GM19452 (cell line): Measurements from ENCODE around the gene TYW1B.
"Not testable (repeated sequence)": the region's sequence is repeated elsewhere in the genome, so short reads cannot be mapped to it uniquely, and the experiment has no call there.

Experiments
- ATAC-seq: cut with Tn5 transposase; IDR thresholded peaks from one replicate; pipeline ENCODE4 v1.9.1; 2021; ENCODE audit not compliant: unreplicated experiment

Gene TYW1B

DNA sequence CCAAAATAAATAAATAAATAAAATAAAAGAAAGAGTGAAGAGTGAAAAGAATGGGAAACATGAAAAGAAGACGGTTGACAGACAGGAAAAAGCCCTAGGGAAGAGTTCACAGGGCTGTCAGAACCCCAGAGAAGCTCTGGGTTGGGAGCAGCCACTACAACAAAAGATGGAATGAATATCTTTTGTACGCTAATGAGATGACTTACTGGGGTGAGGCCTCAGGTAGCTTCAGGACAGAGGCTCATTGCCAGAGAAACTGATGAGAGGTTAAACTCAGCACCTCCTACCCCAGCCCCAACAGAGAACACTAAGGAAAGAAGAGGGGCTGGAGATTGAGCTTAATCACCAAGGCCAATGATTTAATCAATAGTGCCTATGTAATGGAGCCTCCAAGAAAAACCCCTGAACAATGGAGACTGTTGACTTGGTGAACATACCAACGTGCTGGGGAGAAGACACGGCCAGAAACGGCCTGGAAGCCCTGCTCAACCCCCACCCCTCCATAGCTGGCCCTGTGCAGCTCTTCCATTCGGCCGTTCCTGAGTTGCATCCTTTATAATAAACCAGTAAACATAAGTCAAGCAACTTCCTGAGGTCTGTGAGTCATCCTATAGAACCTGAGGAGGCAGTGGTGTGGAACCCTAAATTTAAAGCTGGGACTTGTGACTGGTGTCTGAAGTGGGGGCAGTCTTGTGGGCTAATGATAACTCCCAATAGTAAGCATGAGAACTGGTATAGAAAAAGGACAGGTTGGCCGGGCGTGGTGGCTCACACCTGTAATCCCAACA lies 11.4 kb downstream of the TYW1B start:
- not testable (repeated sequence) for ATAC-seq

DNA sequence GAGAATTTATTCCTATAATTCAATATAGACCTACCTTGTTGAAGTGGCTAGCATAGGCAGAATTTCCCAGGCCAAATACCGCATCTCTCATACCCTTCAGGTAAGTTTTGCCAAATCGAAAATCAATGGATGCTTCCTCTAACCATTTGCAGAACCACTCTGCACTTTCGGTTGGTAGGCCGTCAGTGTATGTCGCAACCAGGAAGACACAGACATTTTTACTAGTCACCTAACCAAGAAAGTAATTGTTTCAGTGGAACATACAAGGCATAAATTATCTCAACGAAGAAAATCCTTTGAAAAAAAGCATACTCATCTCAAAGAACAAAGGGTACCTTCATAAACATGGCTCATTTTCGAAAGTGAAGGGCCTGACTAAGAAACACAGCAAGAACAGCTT lies 17.6 kb downstream of the TYW1B start:
- ATAC-seq: not testable (repeated sequence)

DNA sequence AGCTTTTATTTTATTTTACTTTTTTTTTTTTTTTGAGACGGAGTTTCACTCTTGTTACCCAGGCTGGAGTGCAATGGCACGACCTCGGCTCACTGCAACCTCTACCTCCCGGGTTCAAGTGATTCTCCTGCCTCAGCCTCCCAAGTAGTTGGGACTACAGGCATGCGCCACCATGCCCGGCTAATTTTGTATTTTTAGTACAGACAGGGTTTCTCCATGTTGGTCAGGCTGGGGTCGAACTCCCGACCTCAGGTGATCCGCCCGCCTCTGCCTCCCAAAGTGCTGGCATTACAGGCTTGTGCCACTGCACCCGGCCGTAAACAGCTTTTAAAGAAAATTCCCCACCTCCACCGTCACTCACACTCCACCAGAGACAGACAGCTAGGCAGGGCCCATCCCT lies 19.5 kb downstream of the TYW1B start:
- not testable (repeated sequence) for ATAC-seq

DNA sequence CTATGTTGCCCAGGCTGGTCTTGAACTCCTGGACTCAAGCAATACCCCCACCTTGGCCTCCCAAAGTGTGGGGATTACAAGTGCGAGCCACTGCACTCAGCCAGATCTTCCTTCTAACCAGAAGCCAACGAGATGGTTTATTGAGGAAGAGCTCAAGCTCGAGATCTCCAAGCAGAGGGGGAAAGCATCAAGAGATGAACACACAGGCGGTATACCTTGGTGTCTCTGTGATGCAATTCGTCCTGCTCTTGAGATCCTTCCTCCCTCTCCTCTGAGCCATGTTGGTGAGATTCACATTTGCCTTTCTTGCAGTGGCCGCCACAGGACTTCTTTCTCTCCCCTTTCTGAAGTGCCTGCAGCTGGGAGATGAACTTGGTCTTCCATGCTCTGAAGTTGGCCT lies 21.1 kb downstream of the TYW1B start:
- ATAC-seq: not testable (repeated sequence)

DNA sequence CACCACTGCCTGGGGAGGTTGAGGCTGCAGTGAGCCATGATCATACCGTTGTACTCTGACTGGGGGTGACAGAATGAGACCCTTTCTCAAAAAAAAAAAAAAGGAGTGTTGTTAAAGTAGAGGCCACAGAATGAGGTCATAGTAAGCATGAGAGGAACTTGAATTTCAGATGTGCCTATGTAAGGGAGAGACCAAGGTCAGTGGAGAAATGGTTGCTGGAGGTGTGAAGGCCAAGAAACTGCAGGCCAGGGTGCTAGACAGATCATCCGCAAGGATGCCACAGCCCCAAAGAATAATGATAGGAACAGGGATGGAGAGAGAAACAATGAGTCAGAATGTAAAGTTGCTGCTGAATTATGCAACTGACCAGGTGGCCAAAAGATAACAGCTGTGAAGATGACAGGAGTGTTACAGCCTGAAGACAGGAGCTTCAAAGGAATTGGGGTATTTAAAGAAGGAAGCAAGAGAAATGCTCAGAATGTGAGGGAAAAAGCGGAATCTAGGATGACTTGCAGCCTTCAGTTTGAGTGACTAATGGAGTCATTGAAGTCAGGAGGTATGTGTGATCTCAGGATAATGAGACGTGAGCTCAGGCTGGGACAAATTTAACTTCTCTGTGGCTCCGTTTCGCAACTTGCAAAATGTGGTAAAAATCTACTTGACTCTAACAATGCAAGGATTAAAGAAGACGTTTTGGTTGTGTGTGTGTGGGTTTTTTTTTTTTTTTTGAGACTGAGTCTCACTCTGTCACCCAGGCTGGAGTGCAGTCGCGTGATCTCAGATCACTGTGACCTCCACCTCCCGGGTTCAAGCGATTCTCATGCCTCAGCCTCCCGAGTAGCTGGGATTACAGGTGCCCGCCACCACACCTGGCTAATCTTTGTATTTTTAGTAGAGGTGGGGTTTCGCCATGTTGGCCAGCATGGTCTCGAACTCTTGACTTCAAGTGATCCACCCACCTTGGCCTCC lies 22.2 kb downstream of the TYW1B start:
- no peak for ATAC-seq

DNA sequence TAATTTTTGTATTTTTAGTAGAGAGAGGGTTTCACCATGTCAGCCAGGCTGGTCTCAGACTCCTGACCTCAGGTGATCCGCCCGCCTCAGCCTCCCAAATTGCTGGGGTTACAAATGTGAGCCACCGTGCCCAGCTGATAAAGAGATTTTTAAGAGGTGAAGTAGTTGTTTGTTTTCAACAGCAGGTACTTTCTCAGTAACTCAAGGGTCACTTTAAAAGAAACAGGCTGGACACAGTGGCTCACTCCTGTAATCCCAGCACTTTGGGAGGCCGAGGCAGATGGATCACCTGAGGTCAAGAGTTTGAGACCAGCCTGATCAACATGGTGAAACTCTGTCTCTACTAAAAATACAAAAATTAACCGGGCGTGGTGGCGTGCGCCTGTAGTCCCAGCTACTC lies 24.2 kb downstream of the TYW1B start:
- ATAC-seq: not testable (repeated sequence)

DNA sequence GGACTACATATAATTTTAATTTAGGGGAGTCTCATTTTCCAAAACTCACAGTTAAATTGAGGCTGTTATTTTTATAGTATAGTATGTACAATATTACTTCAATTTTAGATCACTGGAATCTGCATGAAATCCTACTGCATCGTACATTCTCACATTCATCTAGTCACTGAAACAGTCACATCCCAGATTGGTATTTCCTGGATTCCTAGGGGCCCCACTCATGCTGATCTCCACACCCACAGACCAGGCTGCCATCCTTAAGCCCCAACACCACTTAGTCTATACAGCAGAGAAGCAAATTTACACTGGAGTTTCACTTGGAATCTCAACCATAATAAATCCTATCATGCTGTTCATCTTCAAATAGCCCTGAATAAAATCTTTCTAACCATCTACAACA lies 26.4 kb downstream of the TYW1B start:
- ATAC-seq: not testable (repeated sequence)

DNA sequence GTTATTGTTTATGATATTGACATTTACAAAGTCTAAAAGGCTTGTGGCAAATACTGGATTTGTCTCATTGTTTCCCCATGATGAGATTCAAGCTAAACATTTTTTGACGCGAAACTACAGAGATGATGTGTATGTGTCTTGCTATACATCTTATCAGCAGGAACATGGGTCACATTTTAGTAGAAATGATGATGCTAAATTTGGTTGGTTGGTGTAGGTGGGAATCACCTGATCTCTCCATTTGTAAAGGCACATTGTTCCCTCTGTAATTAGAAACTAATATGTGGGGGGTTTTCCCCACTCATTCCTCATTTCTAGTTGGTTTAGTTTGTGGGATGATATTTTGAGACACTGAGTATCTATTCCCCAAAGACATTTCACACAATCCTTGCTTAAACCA lies 32.6 kb downstream of the TYW1B start:
- ATAC-seq: not testable (repeated sequence)

DNA sequence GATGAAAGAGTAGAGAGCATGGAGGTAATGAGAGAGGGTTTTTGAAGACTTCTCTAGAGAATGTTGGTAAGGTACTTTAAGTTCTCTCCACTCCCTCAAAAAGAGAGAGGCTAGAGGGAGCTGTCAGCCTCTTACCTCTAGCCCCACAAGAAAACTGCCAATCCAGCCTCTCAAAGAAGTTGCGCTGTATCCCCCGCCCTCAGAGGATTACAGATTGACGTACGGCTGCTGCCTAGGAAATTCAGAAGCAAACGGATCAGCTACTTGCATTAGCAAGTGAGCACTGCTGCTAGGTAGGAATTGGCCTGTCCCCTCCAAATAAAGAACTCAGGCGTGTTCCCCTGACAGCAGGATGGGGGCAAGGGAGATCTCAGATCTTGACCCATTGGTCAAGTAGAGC lies 34.2 kb downstream of the TYW1B start:
- no peak for ATAC-seq

DNA sequence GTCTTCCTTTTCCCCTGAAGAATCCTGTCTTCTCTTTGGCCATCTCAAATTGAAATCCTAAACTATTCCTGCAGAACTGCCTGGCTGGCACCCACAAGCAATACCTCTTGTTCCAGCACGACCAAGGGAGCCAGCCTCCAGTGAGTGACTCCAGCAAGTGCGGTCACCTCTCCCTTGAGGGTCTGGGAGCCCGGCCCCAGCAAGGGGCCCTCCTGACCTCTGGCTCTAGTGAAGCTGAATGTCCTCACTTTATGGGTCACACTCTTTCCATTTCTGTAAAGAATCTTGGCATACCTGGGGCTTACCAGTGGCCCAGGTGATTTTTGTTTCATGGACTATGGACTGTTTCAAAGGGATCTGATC lies 37.3 kb downstream of the TYW1B start:
- not testable (repeated sequence) for ATAC-seq

DNA sequence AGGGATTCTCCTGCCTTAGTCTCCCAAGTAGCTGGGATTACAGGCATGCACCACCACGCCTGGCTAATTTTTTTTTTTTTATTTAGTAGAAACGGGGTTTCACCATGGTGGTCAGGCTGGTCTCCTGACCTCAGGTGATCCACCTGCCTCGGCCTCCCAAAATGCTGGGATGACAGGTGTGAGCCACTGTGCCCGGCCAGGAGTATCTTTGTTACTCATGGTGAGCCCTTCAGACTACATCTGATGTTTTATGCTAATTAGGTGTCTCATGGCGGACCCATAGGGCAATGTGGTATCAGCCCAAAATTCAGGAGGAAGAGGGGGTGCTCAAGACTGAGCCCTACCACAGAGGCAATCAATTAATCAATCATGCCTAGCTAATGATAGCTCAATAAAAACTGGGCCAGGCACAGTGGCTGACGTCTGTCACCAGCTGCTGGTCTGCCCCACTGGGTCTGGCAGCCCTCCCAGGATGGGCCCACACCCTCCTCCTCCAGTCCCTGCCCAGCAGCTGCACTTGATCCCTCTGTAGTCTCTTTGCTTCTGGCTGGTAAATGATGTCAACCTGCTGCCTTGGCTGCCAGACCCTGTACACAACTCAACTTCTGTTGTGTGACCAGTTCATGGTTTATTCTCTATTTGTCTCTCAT lies 37.8 kb downstream of the TYW1B start:
- ATAC-seq: not testable (repeated sequence)

DNA sequence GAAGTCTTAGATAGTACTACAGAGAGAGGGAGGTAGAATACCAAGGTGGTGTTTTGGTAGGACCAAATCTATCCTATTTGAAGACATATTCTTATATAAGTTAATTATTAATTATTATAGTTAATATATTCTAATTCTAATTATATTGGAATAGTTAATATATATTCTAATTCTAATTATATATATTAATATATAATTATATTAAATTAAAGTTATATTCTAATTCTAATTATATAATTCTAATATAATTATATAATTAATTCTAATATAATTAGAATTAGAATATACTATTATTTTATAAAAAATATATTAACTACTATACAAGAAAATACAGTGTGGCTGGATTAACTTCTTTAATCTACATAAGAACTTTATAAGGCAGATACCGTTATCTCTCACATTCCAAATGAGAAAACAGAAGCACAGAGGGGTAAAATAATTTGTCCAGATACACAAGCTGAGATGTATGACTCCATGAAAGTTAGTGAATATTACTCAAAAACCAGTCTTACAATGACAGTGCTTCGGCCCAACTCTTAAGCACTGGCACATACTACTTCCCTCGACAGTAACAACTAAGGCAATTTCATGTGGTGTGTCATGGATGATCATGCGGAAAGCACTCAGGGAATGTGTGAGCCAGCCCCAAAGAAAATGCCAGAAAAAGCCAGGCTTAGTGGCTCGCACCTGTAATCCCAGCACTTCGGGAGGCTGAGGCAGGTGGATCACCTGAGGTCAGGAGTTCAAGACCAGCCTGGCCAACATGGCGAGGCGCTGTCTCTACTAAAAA lies 42.6 kb downstream of the TYW1B start:
- no peak for ATAC-seq

DNA sequence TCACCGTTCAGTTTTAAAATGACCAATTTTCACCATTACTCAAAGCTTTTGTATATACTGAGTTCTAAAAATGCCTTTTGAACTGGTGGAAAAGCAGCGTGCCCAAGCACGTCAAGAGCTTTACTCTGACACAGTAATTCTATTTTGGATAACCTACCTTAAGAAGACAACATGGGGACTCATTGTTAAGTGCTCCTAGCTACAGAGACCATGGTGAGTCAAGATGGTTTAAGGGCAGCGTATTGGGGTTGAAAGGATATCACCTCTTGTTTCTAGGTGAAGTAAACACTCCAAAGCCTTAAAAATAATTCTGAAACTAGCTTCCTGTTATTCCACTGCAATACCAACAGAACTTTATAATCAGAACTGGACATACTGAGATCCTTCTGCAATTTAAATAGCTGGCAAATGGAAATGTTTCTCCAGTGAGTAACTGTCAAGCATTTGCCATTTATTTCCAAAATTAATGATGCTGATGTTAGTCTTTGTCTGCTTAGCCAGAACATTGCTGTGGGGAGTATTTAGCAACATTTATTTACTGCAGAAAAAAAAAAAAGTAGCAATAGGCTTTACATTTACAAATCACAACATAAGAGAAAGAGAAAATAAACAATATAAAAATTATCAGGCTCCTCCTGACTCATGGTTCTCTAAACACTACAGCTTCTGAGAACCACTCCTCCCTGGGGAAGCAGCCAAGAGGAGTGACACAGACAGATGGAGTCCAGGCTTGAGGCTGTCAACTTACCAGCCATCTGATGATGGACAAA lies 44.2 kb downstream of the TYW1B start:
- ATAC-seq: not testable (repeated sequence)

DNA sequence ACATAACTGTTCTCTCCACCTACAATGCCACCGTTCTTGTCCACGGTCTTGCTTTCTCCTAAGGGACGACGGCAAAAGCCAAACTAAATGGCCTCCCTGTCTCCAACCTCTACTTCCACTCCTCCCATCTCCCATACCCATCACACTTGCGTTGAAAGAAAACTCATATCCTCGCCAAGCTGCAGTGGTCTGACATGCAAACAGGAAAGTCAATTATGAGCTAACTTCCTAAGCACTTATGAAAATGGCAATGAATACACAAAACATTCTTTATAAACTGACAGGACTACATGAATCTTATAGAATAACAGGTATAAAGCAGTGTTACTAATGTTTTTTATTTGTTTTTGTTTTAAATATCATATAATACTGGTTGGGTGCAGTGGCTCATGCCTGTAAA lies 46.4 kb downstream of the TYW1B start:
- ATAC-seq: no peak

DNA sequence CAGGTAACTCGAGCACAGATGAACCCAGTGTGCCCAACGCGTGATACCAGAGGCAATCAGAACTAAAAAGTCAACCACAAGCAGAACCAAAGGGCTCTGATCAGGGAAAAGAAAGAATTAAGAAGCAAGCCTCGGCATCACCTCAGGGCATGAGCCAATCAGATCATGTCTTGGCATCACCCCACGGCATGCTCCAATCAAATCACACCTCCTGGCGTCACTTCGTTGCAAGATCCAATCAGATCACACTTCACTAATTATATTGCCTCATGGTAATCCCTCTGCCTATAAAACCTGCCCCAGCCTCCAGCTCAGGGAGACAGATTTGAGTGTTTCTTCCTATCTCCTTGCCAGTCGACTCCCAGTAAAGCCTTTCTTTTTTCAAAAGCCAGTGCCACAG lies 46.8 kb downstream of the TYW1B start:
- ATAC-seq: no peak

DNA sequence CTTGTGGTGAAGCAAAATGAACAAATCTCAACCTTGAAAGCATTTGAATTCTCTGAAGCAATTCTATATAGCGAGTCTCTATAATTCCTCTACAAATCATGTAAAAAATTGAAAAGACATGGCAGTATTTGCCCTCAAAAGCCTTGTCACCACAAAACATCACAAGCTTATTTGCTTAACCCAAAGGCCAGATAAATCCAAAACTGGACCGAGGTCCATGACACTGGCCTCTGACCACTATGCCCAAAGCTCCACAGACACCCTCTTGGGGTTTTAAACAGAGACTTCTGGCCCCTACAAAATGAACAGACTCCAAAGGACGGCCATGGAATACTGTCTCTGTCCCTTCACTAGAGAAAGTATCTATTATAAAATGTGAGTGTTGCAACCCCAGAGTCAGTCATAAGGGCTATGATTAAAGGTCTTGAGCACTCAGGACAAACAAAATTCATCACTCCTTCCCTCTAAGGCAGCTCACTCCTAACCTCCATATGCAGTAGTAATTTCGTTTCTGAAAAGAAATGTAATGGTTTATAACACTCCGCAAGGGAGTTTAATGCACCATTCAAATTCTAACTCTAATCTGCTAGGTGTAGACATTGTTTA lies 47.6 kb downstream of the TYW1B start:
- not testable (repeated sequence) for ATAC-seq

DNA sequence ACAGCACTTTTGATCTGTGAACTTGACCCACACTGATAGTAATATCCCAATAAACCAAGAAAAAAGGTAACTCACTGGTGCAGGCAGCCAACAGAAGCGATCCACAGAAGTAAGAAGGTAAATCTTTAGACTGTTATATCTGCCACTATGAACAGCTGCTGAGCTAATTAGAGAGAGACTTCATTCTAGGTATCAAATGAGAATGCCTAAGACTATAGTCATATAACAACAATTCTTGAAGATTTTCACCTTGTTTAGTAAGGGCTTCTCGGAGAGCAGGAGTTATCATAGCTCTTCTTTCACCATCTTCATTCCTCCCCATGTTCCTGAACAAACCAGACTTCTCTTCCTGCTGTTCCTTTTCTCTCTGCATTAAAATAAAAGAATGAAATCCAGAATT lies 50.8 kb downstream of the TYW1B start:
- not testable (repeated sequence) for ATAC-seq

DNA sequence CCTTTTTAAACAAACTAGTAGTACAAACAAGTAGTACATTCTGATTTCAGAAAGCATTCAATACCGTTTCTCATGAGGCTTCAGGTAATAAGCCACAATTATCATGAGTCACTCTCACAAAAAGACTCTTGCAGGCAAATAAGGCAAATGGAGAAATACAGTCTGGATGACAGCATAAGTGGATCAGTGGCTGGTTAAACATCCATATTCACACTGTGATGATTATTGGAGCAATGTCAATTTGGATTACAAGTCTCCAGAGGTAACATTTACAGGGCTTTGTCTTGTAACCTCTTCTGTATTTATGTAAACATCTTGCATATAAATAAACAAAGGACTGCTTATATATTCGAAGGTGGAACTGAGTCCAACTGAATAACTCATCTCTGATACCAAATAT lies 55.4 kb downstream of the TYW1B start:
- ATAC-seq: not testable (repeated sequence)

DNA sequence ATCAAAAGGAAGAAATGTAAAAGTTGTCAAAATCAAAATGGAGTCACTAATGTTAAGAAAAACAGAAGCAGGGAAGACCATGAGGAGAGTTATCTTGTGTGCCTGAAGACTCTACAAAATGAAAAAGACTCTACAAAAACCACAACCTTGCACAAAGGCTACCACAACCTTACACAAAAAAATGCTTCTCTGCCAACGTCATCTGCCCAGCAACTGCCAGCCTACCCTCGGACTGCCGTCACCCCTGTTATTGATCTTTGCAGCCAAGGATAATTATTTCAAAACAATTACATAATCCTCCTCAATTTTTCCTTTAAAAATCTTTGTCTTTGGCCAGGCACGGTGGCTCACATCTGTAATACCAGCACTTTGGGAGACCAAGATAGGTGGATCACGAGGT lies 61.0 kb downstream of the TYW1B start:
- not testable (repeated sequence) for ATAC-seq
